GM18505 (cell line): ENCODE data around the gene G6PC3.
A peak's percentile ranks its signal among the peaks of the same experiment; 100 is the strongest.

Source experiments
- ATAC-seq: cut with Tn5 transposase; IDR thresholded peaks from one replicate; pipeline ENCODE4 v1.9.1; 2021; ENCODE audit not compliant: unreplicated experiment
- POLR2A ChIP-seq: IDR thresholded peaks from 4 replicates; pipeline ENCODE4 v1.6.1; 2011; ENCODE audit warnings: borderline replicate concordance; ENCODE audit not compliant: insufficient read depth, insufficient read length; ENCODE audit errors: extremely low read depth

Gene G6PC3

DNA sequence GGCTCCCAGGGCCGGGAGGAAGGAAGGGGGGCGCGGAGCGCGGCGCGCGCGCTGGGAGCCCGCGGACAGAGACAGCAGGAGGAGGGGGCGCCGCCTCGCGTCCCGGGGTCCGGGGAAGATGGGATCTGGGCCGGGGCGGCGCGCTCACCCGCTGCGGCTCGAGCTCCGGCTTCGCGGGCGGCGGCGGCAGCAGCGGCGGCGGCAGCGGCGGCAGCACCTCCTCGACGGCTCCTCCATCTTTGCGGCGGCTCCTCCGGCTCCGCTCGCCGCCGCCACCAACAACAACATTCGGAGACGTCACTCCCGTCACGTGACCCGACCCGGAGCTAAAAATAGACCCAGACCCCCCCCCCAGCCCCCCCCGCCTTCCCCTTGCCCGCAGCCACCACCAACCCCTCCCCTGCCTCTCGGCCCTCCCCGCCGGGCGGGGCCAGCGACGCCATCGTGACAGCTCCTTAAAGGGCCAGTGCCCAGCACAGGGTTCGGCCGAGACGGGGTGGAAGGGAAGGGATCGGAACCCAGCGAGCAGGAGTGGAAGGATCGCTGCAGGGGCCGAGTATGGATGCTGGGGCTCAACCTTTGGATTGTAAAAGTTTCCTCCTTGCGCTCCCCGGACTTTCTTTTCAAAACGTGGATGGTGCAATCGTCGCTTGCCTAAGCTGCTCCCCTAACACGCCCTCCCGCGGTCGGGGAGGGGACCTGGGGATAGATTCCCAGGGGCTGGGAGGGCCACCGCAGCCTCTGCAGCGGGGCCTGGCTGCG lies 53.0 kb downstream of the G6PC3 start, which contains the start of gene HDAC5:
TSS of gene HDAC5 (minus strand) at position 286 of the 762 bp plus-strand sequence. CDS start 6,126 bp downstream, outside the sequence.
- ATAC-seq, result peak; percentile 89
- peak; percentile 54 for TF ChIP-seq POLR2A

DNA sequence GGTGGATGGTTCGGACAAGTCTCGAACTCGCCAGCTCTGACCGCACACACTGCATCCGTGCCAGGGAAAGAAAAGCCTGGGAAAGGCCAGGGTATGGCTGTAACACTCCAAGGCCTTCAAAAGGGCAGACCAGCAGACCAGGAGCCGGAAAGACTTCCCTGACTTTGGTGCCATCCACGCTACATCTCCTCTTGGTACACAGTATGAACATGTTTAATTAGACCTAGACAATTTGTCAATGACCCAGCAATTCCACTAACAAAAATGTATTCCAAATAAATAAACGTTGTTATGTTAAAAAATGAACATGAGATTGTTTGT lies 53.5 kb downstream of the G6PC3 start:
- no peak for TF ChIP-seq POLR2A
- no peak for ATAC-seq
